ENCODE data around the gene AQP2.

Gene AQP2

GRCh38 chr12:49925433-49926204, 24.9 kb upstream of the AQP2 start:
- TF ChIP-seq REST (IDR thresholded peaks at IDR 0.05; ENCODE audit: insufficient read depth in 1 of 2, low read depth in 2 of 2, low read length in 2 of 2), result no peak
- TF ChIP-seq TAF1 (IDR thresholded peaks at IDR 0.05; ENCODE audit: borderline replicate concordance, insufficient read depth, low read length), result no peak
- TF ChIP-seq POLR2AphosphoS5 (IDR thresholded peaks at IDR 0.05; ENCODE audit: low read depth, low read length), result no peak
- TF ChIP-seq SIN3A (IDR thresholded peaks at IDR 0.05; ENCODE audit: borderline replicate concordance, insufficient read depth, low read length), result no peak
- TF ChIP-seq FOXP2 (optimal IDR thresholded peaks at IDR 0.05; ENCODE audit: borderline replicate concordance, extremely low read depth, extremely low read length, insufficient read depth), result no peak

GRCh38 chr12:49928471-49928870, 22.1 kb upstream of the AQP2 start:
- TF ChIP-seq SIN3A (IDR thresholded peaks at IDR 0.05; ENCODE audit: borderline replicate concordance, insufficient read depth, low read length) (no peak), POLR2AphosphoS5 (IDR thresholded peaks at IDR 0.05; ENCODE audit: low read depth, low read length) (no peak), REST (IDR thresholded peaks at IDR 0.05; ENCODE audit: insufficient read depth in 1 of 2, low read depth in 2 of 2, low read length in 2 of 2) (no peak), FOXP2 (optimal IDR thresholded peaks at IDR 0.05; ENCODE audit: borderline replicate concordance, extremely low read depth, extremely low read length, insufficient read depth) (no peak), TAF1 (IDR thresholded peaks at IDR 0.05; ENCODE audit: borderline replicate concordance, insufficient read depth, low read length) (no peak)

GRCh38 chr12:49929581-49929980, 21.0 kb upstream of the AQP2 start:
- TF ChIP-seq SIN3A (IDR thresholded peaks at IDR 0.05; ENCODE audit: borderline replicate concordance, insufficient read depth, low read length) (no peak), POLR2AphosphoS5 (IDR thresholded peaks at IDR 0.05; ENCODE audit: low read depth, low read length) (no peak), FOXP2 (optimal IDR thresholded peaks at IDR 0.05; ENCODE audit: borderline replicate concordance, extremely low read depth, extremely low read length, insufficient read depth) (no peak), TAF1 (IDR thresholded peaks at IDR 0.05; ENCODE audit: borderline replicate concordance, insufficient read depth, low read length) (no peak), REST (IDR thresholded peaks at IDR 0.05; ENCODE audit: insufficient read depth in 1 of 2, low read depth in 2 of 2, low read length in 2 of 2) (no peak)

GRCh38 chr12:49930515-49931288, 19.8 kb upstream of the AQP2 start:
- TF ChIP-seq SIN3A (IDR thresholded peaks at IDR 0.05; ENCODE audit: borderline replicate concordance, insufficient read depth, low read length) (no peak), TAF1 (IDR thresholded peaks at IDR 0.05; ENCODE audit: borderline replicate concordance, insufficient read depth, low read length) (no peak), POLR2AphosphoS5 (IDR thresholded peaks at IDR 0.05; ENCODE audit: low read depth, low read length) (no peak), FOXP2 (optimal IDR thresholded peaks at IDR 0.05; ENCODE audit: borderline replicate concordance, extremely low read depth, extremely low read length, insufficient read depth) (no peak), REST (IDR thresholded peaks at IDR 0.05; ENCODE audit: insufficient read depth in 1 of 2, low read depth in 2 of 2, low read length in 2 of 2) (no peak)

All from PFSK-1 (cell line).